ENCODE data around the gene GLOD5. TPM values are rescaled to one million over a fixed set of nuclear protein-coding genes. Genes with fewer than 3 reads are reported as not detected.

GLOD5 gene
- total RNA-seq, 2 experiments from 2014 or later: not detected

DNA sequence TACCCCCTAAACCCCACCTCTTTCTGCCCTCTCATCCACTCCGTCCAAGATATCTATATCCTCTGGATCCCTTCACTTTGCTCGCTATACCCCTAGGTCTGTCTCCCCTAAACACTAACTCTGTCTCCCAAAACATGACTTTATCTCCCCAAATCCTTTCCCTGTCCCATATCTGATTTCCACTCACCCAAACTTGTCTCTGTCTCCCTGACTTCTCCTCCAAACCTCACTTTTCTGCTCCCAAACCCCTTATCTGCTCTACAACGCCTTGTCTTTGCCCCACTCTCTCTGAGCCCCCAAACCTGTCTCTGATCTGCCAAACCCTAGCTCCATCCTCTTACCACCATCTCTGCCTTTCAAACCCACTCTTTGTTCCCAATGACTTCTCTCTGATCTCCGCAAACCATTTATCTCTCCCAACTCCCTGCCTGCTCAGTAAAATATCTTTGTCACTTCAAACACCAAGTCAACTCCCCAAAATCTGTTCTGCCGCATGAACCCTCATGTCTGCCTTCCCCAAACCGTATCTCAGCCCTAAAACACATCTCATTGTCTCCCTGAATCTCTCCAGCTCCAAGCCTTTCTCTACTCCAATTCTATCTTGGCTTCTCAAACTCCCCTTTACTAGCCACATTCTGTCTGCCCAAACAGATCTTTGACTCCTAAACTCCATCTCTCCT, 25.4 kb downstream of the GLOD5 start:
- no peak for TF ChIP-seq EZH2phosphoT487 (IDR thresholded peaks at IDR 0.05; ENCODE audit: borderline replicate concordance, low read depth, low read length)
- TF ChIP-seq, protein P1, sequence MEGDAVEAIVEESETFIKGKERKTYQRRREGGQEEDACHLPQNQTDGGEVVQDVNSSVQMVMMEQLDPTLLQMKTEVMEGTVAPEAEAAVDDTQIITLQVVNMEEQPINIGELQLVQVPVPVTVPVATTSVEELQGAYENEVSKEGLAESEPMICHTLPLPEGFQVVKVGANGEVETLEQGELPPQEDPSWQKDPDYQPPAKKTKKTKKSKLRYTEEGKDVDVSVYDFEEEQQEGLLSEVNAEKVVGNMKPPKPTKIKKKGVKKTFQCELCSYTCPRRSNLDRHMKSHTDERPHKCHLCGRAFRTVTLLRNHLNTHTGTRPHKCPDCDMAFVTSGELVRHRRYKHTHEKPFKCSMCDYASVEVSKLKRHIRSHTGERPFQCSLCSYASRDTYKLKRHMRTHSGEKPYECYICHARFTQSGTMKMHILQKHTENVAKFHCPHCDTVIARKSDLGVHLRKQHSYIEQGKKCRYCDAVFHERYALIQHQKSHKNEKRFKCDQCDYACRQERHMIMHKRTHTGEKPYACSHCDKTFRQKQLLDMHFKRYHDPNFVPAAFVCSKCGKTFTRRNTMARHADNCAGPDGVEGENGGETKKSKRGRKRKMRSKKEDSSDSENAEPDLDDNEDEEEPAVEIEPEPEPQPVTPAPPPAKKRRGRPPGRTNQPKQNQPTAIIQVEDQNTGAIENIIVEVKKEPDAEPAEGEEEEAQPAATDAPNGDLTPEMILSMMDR (conservative IDR thresholded peaks at IDR 0.05; ENCODE audit: low read length): no peak
- Histone ChIP-seq H3K79me2 (ENCODE audit: insufficient read depth, low read depth, low read length) (no peaks in the 10 kb centered on the region), H3K9me2 (ENCODE audit: insufficient read depth, low read length) (no peaks in the 10 kb centered on the region), H3K36me3 (ENCODE audit: insufficient read depth, low read length) (no peaks in the 10 kb centered on the region), H3K4me3 (ENCODE audit: low read depth, low read length, poor library complexity, severe bottlenecking) (no peak overlapping the region), H4K20me1 (ENCODE audit: insufficient read depth, low read length) (no peaks in the 10 kb centered on the region), H3K4me2 (ENCODE audit: low read length) (no peak overlapping the region), H3K4me1 (ENCODE audit: insufficient read depth, low read length, poor library complexity, severe bottlenecking) (no peaks in the 10 kb centered on the region), H2AFZ (ENCODE audit: low read length) (no peak overlapping the region), H3K27ac (ENCODE audit: low read depth, low read length, poor library complexity, severe bottlenecking) (no peak overlapping the region), H3K9me3 (ENCODE audit: low read length) (no peaks in the 10 kb centered on the region)
- CTCF ChIA-PET (ENCODE audit: unreplicated experiment): no interaction called here
- DNase-seq (ENCODE audit: low spot score): no peak
- POLR2A ChIA-PET: no interaction called here
- BruUV-seq (replicated peaks): no TSS peak
- intact Hi-C loops (cut with micrococcal nuclease; ENCODE audit: unreplicated experiment): no loop called here

DNA sequence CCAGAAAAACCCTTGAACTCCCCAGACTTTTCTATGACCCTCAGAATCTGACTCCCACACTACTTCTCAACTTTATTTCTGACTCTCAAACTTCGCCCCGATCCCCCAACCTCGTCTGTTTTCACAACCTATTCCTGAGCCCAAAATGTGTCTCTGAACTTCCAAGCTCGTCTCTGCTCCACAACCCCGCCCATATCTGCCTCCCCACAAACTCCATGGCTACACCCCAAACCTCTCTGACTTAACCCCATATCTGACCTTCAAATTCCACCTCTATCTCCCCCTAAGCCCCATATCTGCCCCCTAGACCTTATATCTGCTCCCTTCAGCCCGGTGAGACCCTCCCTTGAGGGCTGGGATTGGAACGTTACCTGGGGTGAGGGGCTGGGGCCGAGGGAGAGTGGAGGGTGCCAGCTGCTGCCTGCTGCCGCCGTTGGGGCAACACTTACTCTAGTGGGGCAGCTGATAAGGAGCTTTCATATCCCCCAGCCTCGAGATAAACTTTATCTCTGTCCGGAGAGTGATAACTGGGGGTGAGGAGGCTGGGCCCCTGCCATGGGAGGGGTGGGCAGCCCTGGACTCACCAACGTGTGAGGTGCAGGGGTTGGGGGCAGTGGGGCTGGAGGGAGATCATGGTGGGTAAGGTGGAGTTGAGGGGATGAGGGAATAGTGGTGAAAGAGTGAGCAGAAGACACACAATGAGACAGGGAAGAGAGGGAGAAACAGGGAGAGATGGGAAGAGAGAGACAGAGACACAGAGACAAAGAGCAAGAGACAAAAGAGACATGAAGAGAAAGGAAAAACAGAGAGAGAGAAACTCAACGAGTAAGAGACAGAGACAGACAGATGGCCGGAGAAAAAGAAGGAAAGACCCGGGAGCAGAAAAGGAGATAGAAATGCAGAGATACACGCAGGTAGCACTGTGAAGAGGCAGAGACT, 26.2 kb downstream of the GLOD5 start:
- H3K4me2 ChIP-seq (ENCODE audit: low read length): no peak overlapping the region
- intact Hi-C loops (cut with micrococcal nuclease; ENCODE audit: unreplicated experiment): no loop called here
- POLR2A ChIA-PET: no interaction called here

More for the DNA sequence above, 26.2 kb downstream of the GLOD5 start:
- Histone ChIP-seq H3K9me3 (ENCODE audit: low read length) (no peaks in the 10 kb centered on the region), H3K27ac (ENCODE audit: low read depth, low read length, poor library complexity, severe bottlenecking) (no peak overlapping the region), H3K79me2 (ENCODE audit: insufficient read depth, low read depth, low read length) (no peaks in the 10 kb centered on the region), H3K4me3 (ENCODE audit: low read depth, low read length, poor library complexity, severe bottlenecking) (no peak overlapping the region), H4K20me1 (ENCODE audit: insufficient read depth, low read length) (no peaks in the 10 kb centered on the region), H3K9me2 (ENCODE audit: insufficient read depth, low read length) (no peaks in the 10 kb centered on the region), H3K36me3 (ENCODE audit: insufficient read depth, low read length) (no peaks in the 10 kb centered on the region), H3K4me1 (ENCODE audit: insufficient read depth, low read length, poor library complexity, severe bottlenecking) (no peaks in the 10 kb centered on the region), H2AFZ (ENCODE audit: low read length) (no peak overlapping the region)
- BruUV-seq (replicated peaks): no TSS peak
- CTCF ChIA-PET (ENCODE audit: unreplicated experiment): no interaction called here
- DNase-seq (ENCODE audit: low spot score): no peak
- TF ChIP-seq, protein P1 (conservative IDR thresholded peaks at IDR 0.05; ENCODE audit: low read length): no peak
- no peak for TF ChIP-seq EZH2phosphoT487 (IDR thresholded peaks at IDR 0.05; ENCODE audit: borderline replicate concordance, low read depth, low read length)

All from OCI-LY7 (cell line).